IMR-90 (cell line): Measurements from ENCODE around the gene DOCK9. TPM values are rescaled to one million over a fixed set of nuclear protein-coding genes. Genes with fewer than 3 reads are reported as not detected.

Experiments used
- ATAC-seq: fragments of 200-7000 bp; cut with Tn5 transposase; 2 replicates; pipeline ENCODE4 v1.9.1; 2020; ENCODE audit warnings: low read depth, mild to moderate bottlenecking, moderate library complexity
- BruUV-seq: library from RNA; stranded (reverse); fragments of 400-500 nt; replicated peaks from 2 replicates; lab custom pipeline; 2021; lab: Mats Ljungman, UMichigan
- CTCF ChIA-PET: fragments of 300-600 bp; formaldehyde crosslinking; extraction: SDS; loops from one replicate; lab custom pipeline; 2021; ENCODE audit warnings: antibody characterized with exemption; lab: Yijun Ruan, JAX
- POLR2A ChIA-PET: fragments of 300-600 bp; sonication (Branson Sonifier 250); formaldehyde crosslinking; loops from one replicate; lab custom pipeline; 2022; ENCODE audit warnings: antibody characterized with exemption; ENCODE audit not compliant: unreplicated experiment; lab: Charles Lee
- DNase-seq: peaks from one replicate; pipeline ENCODE4 v3.0.0; 2013
- H2AFZ ChIP-seq: replicated peaks from 2 replicates; pipeline ENCODE3; 2013; ENCODE audit warnings: low read length, mild to moderate bottlenecking; ENCODE audit not compliant: poor library complexity
- H2AK5ac ChIP-seq: 2 replicates; pipeline ENCODE4 v1.6.1; 2013; ENCODE audit warnings: low read depth, low read length, inconsistent platforms
- H2AK9ac ChIP-seq: replicated peaks from 2 replicates; pipeline ENCODE3; 2013; ENCODE audit warnings: mild to moderate bottlenecking, low read depth, low read length, moderate library complexity; ENCODE audit not compliant: poor library complexity
- H2BK120ac ChIP-seq: 2 replicates; pipeline ENCODE4 v1.6.1; 2013; ENCODE audit warnings: low read depth, low read length, inconsistent platforms
- H2BK15ac ChIP-seq: 3 replicates; pipeline ENCODE4 v1.6.1; 2013; ENCODE audit warnings: low read depth, low read length, inconsistent platforms
- H2BK20ac ChIP-seq: 2 replicates; pipeline ENCODE4 v1.6.1; 2013; ENCODE audit warnings: low read depth, mild to moderate bottlenecking, inconsistent platforms, low read length, moderate library complexity
- H2BK5ac ChIP-seq: 2 replicates; pipeline ENCODE4 v1.6.1; 2013; ENCODE audit warnings: mild to moderate bottlenecking, low read depth, low read length, inconsistent platforms; ENCODE audit not compliant: poor library complexity, severe bottlenecking
- H3K14ac ChIP-seq: replicated peaks from 2 replicates; pipeline ENCODE4 v1.6.1; 2013; ENCODE audit warnings: low read depth, low read length, inconsistent platforms
- H3K18ac ChIP-seq: 2 replicates; pipeline ENCODE4 v1.6.1; 2013; ENCODE audit warnings: low read depth, low read length, control low read depth
- H3K23ac ChIP-seq: 2 replicates; pipeline ENCODE4 v1.6.1; 2013; ENCODE audit warnings: low read depth, low read length, inconsistent platforms
- H3K27ac ChIP-seq: 2 replicates; pipeline ENCODE4 v1.5.1; 2013; ENCODE audit warnings: mild to moderate bottlenecking, control low read depth, low read length; ENCODE audit not compliant: insufficient read depth
- H3K27me3 ChIP-seq: 2 replicates; pipeline ENCODE4 v1.6.1; 2013; ENCODE audit warnings: low read length; ENCODE audit not compliant: control insufficient read depth, insufficient read depth
- H3K36me3 ChIP-seq: 2 replicates; pipeline ENCODE4 v1.6.1; 2013; ENCODE audit warnings: low read length, mixed read lengths; ENCODE audit not compliant: control insufficient read depth, insufficient read depth
- H3K4ac ChIP-seq: 2 replicates; pipeline ENCODE4 v1.6.1; 2013; ENCODE audit warnings: low read depth, low read length, inconsistent platforms
- H3K4me1 ChIP-seq: 2 replicates; pipeline ENCODE4 v1.6.1; 2013; ENCODE audit warnings: low read length, mixed read lengths; ENCODE audit not compliant: control insufficient read depth, insufficient read depth
- H3K4me2 ChIP-seq: 2 replicates; pipeline ENCODE4 v1.6.1; 2013; ENCODE audit warnings: low read depth, mild to moderate bottlenecking, control low read depth, low read length, moderate library complexity
- H3K4me3 ChIP-seq: 2 replicates; pipeline ENCODE4 v1.5.1; 2013; ENCODE audit warnings: low read depth, mild to moderate bottlenecking, control low read depth, low read length, moderate library complexity; ENCODE audit not compliant: insufficient read depth
- H3K56ac ChIP-seq: 2 replicates; pipeline ENCODE4 v1.6.1; 2013; ENCODE audit warnings: low read length, inconsistent platforms; ENCODE audit not compliant: insufficient read depth; ENCODE audit errors: extremely low read depth
- H3K79me1 ChIP-seq, 2 experiments: 2 replicates each; pipeline ENCODE4 v1.6.1; 2013; ENCODE audit warnings: low read length in 2 of 2, inconsistent platforms in 1 of 2, low read depth in 1 of 2
- H3K9ac ChIP-seq: 2 replicates; pipeline ENCODE4 v1.6.1; 2013; ENCODE audit warnings: low read depth, low read length, control low read depth
- H3K9me1 ChIP-seq: 2 replicates; pipeline ENCODE4 v1.6.1; 2013; ENCODE audit warnings: low read length, inconsistent platforms; ENCODE audit not compliant: insufficient read depth
- H3K9me3 ChIP-seq: 2 replicates; pipeline ENCODE4 v1.6.1; 2013; ENCODE audit warnings: low read length; ENCODE audit not compliant: control insufficient read depth, insufficient read depth
- H4K20me1 ChIP-seq: 2 replicates; pipeline ENCODE4 v1.6.1; 2013; ENCODE audit warnings: low read length, inconsistent platforms; ENCODE audit not compliant: insufficient read depth
- H4K5ac ChIP-seq: 2 replicates; pipeline ENCODE4 v1.6.1; 2013; ENCODE audit warnings: mild to moderate bottlenecking, low read depth, low read length, control low read depth
- H4K8ac ChIP-seq, 2 experiments: 2 replicates each; pipeline ENCODE4 v1.6.1; 2013; ENCODE audit warnings: low read depth in 2 of 2, low read length in 2 of 2, control low read depth in 1 of 2, inconsistent platforms in 1 of 2
- H4K91ac ChIP-seq: 2 replicates; pipeline ENCODE4 v1.6.1; 2013; ENCODE audit warnings: low read depth, low read length, inconsistent platforms; ENCODE audit not compliant: insufficient read depth
- BHLHE40 ChIP-seq: fragments of 150-350 bp; IDR thresholded peaks from 2 replicates; pipeline ENCODE4 v1.6.1; 2016; ENCODE audit warnings: mild to moderate bottlenecking, low read depth, low read length
- CEBPB ChIP-seq: IDR thresholded peaks from 2 replicates; pipeline ENCODE4 v1.6.1; 2012; ENCODE audit warnings: low read depth, low read length, improper control_type of control experiment
- CHD1 ChIP-seq: IDR thresholded peaks from 2 replicates; pipeline ENCODE4 v1.6.1; 2012; ENCODE audit warnings: low read depth, low read length, improper control_type of control experiment
- CTCF ChIP-seq: conservative IDR thresholded peaks from 2 replicates; pipeline ENCODE4 v1.5.1; 2012; ENCODE audit warnings: mild to moderate bottlenecking, low read depth, low read length, improper control_type of control experiment
- FOS ChIP-seq: fragments of 150-350 bp; IDR thresholded peaks from 2 replicates; pipeline ENCODE4 v1.6.1; 2016; ENCODE audit warnings: low read depth, low read length
- MAFK ChIP-seq: IDR thresholded peaks from 2 replicates; pipeline ENCODE4 v1.6.1; 2012; ENCODE audit warnings: low read depth, low read length, improper control_type of control experiment
- MAZ ChIP-seq: IDR thresholded peaks from 2 replicates; pipeline ENCODE4 v1.6.1; 2012; ENCODE audit warnings: low read depth, mild to moderate bottlenecking, low read length, improper control_type of control experiment, moderate library complexity, borderline replicate concordance
- MXI1 ChIP-seq: IDR thresholded peaks from 2 replicates; pipeline ENCODE4 v1.6.1; 2012; ENCODE audit warnings: low read depth, mild to moderate bottlenecking, low read length, moderate library complexity, borderline replicate concordance
- NFE2L2 ChIP-seq: fragments of 150-350 bp; IDR thresholded peaks from 2 replicates; pipeline ENCODE4 v1.6.1; 2016; ENCODE audit warnings: low read depth, mild to moderate bottlenecking, low read length
- POLR2A ChIP-seq: IDR thresholded peaks from 2 replicates; pipeline ENCODE4 v1.6.1; 2012; ENCODE audit warnings: mild to moderate bottlenecking, low read depth, low read length
- RAD21 ChIP-seq: IDR thresholded peaks from 2 replicates; pipeline ENCODE4 v1.6.1; 2012; ENCODE audit warnings: low read length, improper control_type of control experiment
- RCOR1 ChIP-seq: IDR thresholded peaks from 2 replicates; pipeline ENCODE4 v1.6.1; 2012; ENCODE audit warnings: mild to moderate bottlenecking, low read length, improper control_type of control experiment; ENCODE audit not compliant: insufficient replicate concordance
- RFX5 ChIP-seq: IDR thresholded peaks from 2 replicates; pipeline ENCODE4 v1.8.0; 2012; ENCODE audit warnings: low read depth, mild to moderate bottlenecking, low read length, moderate library complexity
- SMC3 ChIP-seq: fragments of 150-350 bp; IDR thresholded peaks from 2 replicates; pipeline ENCODE4 v1.6.1; 2016; ENCODE audit warnings: low read depth, mild to moderate bottlenecking, antibody characterized with exemption, low read length, moderate library complexity
- WGBS, 2 experiments: methylation state at CpG; one replicate each; pipeline versions ENCODE4 v1.1.5 to v1.1.7; 2013; ENCODE audit warnings: missing lambda C conversion rate in 2 of 2; ENCODE audit not compliant: insufficient read length in 1 of 2; ENCODE audit errors: extremely low coverage in 2 of 2; 5-methylcytosine and 5-hydroxymethylcytosine counted together
- dilution Hi-C: fragments of 300-500 bp; cut with HindIII; formaldehyde crosslinking; loops from one replicate; pipeline ENCODE4 v1.14.3; 2018; ENCODE audit warnings: low sequenced_read_pairs; ENCODE audit not compliant: unreplicated experiment
- in situ Hi-C: fragments of 300-500 bp; cut with MboI; formaldehyde crosslinking; loops from 3 replicates; pipeline ENCODE4 v1.14.3; 2019; ENCODE audit warnings: low sequenced_read_pairs, inconsistent platforms, mixed read lengths
- intact Hi-C: fragments of 100-400 bp; cut with micrococcal nuclease; formaldehyde crosslinking; loops from 2 replicates; pipeline ENCODE4 v1.10.0; 2022
- polyA plus RNA-seq, 3 experiments: library from polyadenylated mRNA; depleted of rRNA; stranded (reverse); fragments of >200 nt; gene quantifications; 2 replicates each; pipeline ENCODE4 v1.2.3, GENCODE V29; 2012; ENCODE audit warnings: low replicate concordance in 1 of 3
- total RNA-seq: library from RNA; depleted of rRNA; stranded (reverse); fragments of >200 nt; gene quantifications from 2 replicates; pipeline ENCODE4 v1.2.3, GENCODE V29; 2012
- TF ChIP-seq, protein P1 (sequence below): fragments of 150-350 bp; IDR thresholded peaks from 2 replicates; pipeline ENCODE4 v1.6.1; 2016; ENCODE audit warnings: low read depth, mild to moderate bottlenecking, low read length, moderate library complexity, borderline replicate concordance

The DOCK9 gene
- total and polyA plus RNA-seq, 2 of the 4 experiments (the other 2 are of a cell fraction) = 4.8 to 7.2 TPM

GRCh38 chr13:98842858-98843481 is 134.9 kb downstream of the DOCK9 start:
- Histone ChIP-seq H4K20me1 (no peaks in the 10 kb centered on the region), H2BK20ac (no peak overlapping the region), H4K5ac (no peak overlapping the region), H3K4ac (no peak overlapping the region), H4K91ac (no peak overlapping the region), H3K14ac (no peak overlapping the region), H3K9me3 (no peaks in the 10 kb centered on the region), H3K79me1 (peaks cover 0 to 3% of the 10 kb centered on the region in 2 experiments; a peak in 1 of 4 replicates), H3K27me3 (no peaks in the 10 kb centered on the region), H2BK15ac (no peak overlapping the region), H3K4me2 (no peak overlapping the region), H2BK5ac (no peak overlapping the region), H2AFZ (no peak overlapping the region), H3K27ac (no peak overlapping the region), H2BK120ac (no peak overlapping the region), H3K4me1 (peaks cover 4% of the 10 kb centered on the region; the same call in 1 of the 2 replicates), H2AK5ac (no peak overlapping the region), H3K36me3 (no peaks in the 10 kb centered on the region), H3K4me3 (no peak overlapping the region), H3K56ac (no peak overlapping the region), H3K9me1 (peaks cover under 1% of the 10 kb centered on the region; the same call in 1 of the 2 replicates), H3K23ac (no peak overlapping the region), H2AK9ac (no peak overlapping the region), H3K9ac (no peak overlapping the region), H3K18ac (no peak overlapping the region), H4K8ac (no peak overlapping the region)
- in situ Hi-C loops (loop anchor here (25.0 kb wide), 2 partner anchors 706 to 981 kb away; partner anchors contain the start of gene FARP1), dilution Hi-C loops (no loop called here), intact Hi-C loops (loop anchor here (1.0 to 10.0 kb wide), 4 partner anchors 170 to 988 kb away; partner anchors contain the start of gene STK24)
- peak; percentile 89 for ATAC-seq
- no TSS peak for BruUV-seq
- WGBS, 2 experiments = 100% methylated on average over 1 of the region's 5 CpGs; no CpG with 5 or more reads in 1 of the 2 experiments
- DNase-seq = peak; percentile 80
- TF ChIP-seq CEBPB (no peak), RCOR1 (no peak), FOS (no peak), MAZ (no peak), SMC3 (peak; percentile 74), CHD1 (no peak), BHLHE40 (no peak), NFE2L2 (no peak), RFX5 (no peak), MXI1 (no peak), POLR2A (no peak), CTCF (peak; percentile 88), MAFK (no peak), RAD21 (peak; percentile 89)
- TF ChIP-seq, protein P1, sequence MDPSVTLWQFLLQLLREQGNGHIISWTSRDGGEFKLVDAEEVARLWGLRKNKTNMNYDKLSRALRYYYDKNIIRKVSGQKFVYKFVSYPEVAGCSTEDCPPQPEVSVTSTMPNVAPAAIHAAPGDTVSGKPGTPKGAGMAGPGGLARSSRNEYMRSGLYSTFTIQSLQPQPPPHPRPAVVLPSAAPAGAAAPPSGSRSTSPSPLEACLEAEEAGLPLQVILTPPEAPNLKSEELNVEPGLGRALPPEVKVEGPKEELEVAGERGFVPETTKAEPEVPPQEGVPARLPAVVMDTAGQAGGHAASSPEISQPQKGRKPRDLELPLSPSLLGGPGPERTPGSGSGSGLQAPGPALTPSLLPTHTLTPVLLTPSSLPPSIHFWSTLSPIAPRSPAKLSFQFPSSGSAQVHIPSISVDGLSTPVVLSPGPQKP = no peak
- ChIA-PET CTCF (interaction anchor here (0.6 to 1.5 kb wide), 10 partner anchors 9 to 191 kb away, joined by 3 to 8 read pairs (median 3); no protein-coding TSS in a partner anchor), POLR2A (no interaction called here)
